Measurements from ENCODE around the gene AK5. TPM values are rescaled to one million over a fixed set of nuclear protein-coding genes. Genes with fewer than 3 reads are reported as not detected.

AK5 gene
- total RNA-seq, 1 donor from 2014 or later = not detected

DNA sequence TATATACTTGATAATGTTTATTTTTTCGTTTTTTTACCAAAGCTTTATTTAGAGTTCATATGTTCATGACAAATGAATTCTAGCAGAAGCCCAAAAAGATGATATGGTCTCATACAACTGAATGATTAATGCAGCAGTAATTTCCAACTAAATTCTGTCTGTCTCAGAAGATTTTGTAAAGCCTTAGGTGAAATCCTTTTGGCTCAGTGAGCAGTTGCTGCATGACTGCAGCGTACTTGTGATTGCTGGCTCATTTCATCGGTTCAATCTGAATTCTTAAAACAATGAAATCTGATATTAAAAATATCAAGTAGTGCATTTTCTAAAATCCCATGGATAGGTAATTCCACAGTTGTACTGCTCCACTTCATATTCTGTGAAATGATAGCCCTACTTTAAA lies 73.2 kb downstream of the AK5 start:
- no peak for DNase-seq (ENCODE audit: low spot score)
- Mint-ChIP-seq H3K4me3 (ENCODE audit: unreplicated experiment) (no peak overlapping the region), H3K4me1 (ENCODE audit: unreplicated experiment) (peaks cover under 1% of the 10 kb centered on the region), H3K36me3 (ENCODE audit: low read depth, unreplicated experiment) (no peaks in the 10 kb centered on the region), H3K27ac (ENCODE audit: unreplicated experiment) (no peak overlapping the region), H3K27me3 (ENCODE audit: unreplicated experiment) (no peaks in the 10 kb centered on the region), H3K9me3 (ENCODE audit: unreplicated experiment) (no peaks in the 10 kb centered on the region)
- TF ChIP-seq, protein P1, sequence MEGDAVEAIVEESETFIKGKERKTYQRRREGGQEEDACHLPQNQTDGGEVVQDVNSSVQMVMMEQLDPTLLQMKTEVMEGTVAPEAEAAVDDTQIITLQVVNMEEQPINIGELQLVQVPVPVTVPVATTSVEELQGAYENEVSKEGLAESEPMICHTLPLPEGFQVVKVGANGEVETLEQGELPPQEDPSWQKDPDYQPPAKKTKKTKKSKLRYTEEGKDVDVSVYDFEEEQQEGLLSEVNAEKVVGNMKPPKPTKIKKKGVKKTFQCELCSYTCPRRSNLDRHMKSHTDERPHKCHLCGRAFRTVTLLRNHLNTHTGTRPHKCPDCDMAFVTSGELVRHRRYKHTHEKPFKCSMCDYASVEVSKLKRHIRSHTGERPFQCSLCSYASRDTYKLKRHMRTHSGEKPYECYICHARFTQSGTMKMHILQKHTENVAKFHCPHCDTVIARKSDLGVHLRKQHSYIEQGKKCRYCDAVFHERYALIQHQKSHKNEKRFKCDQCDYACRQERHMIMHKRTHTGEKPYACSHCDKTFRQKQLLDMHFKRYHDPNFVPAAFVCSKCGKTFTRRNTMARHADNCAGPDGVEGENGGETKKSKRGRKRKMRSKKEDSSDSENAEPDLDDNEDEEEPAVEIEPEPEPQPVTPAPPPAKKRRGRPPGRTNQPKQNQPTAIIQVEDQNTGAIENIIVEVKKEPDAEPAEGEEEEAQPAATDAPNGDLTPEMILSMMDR (IDR thresholded peaks at IDR 0.05; ENCODE audit: unreplicated experiment) = no peak

DNA sequence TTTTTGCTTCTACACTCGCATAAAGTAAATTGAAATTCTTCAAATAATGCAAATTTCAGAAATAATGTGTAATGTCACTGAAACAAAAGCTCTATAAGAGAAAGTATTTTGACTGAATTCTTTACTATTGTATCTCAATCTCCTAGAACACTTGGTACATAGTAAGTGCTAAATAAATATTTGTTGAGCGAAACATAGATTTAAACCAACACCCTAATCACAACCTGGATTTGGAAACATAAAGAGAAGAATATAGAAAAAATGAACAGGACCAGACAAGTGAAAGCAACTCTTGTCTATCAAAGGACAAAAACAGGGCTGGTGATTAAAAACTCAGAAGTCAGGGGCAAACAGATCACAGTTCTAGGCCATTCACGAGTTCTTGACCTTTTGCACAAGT lies 74.3 kb downstream of the AK5 start:
- Mint-ChIP-seq H3K27ac (ENCODE audit: unreplicated experiment) (no peak overlapping the region), H3K4me1 (ENCODE audit: unreplicated experiment) (no peaks in the 10 kb centered on the region), H3K4me3 (ENCODE audit: unreplicated experiment) (no peak overlapping the region), H3K27me3 (ENCODE audit: unreplicated experiment) (no peaks in the 10 kb centered on the region), H3K9me3 (ENCODE audit: unreplicated experiment) (no peaks in the 10 kb centered on the region), H3K36me3 (ENCODE audit: low read depth, unreplicated experiment) (no peaks in the 10 kb centered on the region)
- no peak for DNase-seq (ENCODE audit: low spot score)
- TF ChIP-seq, protein P1 (IDR thresholded peaks at IDR 0.05; ENCODE audit: unreplicated experiment) = no peak

DNA sequence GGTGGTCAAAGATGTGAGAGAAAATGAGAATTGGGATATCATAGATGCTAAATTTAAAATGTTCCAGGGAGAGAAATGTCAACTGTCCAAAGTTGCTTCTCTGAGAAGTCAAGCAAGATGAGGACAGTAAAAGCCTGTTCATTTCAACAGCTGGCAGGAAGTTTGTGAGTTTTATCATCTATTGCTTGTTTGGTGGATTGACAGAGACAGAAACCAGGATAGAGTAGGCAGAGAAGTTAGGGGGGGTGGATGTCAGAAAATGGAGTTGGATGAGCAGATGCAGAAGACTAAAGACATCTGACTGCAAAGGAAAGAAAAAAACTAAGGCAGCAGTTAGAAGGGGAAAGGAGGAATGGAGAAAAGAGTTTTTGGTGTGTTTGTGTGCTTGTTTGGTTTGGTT lies 78.4 kb downstream of the AK5 start:
- H3K4me1 Mint-ChIP-seq (ENCODE audit: unreplicated experiment) = no peaks in the 10 kb centered on the region
- H3K27ac Mint-ChIP-seq (ENCODE audit: unreplicated experiment) = no peak overlapping the region
- TF ChIP-seq, protein P1 (IDR thresholded peaks at IDR 0.05; ENCODE audit: unreplicated experiment) = no peak
- no peaks in the 10 kb centered on the region for H3K36me3 Mint-ChIP-seq (ENCODE audit: low read depth, unreplicated experiment)
- H3K27me3 Mint-ChIP-seq (ENCODE audit: unreplicated experiment) = no peaks in the 10 kb centered on the region
- DNase-seq (ENCODE audit: low spot score) = no peak
- H3K4me3 Mint-ChIP-seq (ENCODE audit: unreplicated experiment) = no peak overlapping the region
- no peaks in the 10 kb centered on the region for H3K9me3 Mint-ChIP-seq (ENCODE audit: unreplicated experiment)

DNA sequence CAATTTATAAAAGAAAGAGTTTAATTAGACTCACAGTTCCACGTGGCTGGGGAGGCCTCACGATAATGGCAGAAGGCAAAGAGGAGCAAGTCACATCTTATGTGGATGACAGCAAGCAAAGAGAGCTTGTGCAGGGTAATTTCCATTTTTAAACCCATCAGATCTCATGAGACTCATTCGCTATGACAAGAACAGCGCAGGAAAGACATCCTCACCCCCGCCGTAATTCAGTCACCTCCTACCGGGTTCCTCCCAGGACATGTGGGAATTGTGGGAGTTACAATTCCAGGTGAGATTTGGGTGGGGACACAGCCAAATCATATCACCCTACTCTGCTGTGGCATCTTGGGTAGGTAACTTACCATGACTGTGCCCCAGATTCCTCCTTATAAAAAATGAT lies 79.8 kb downstream of the AK5 start:
- no peak for DNase-seq (ENCODE audit: low spot score)
- Mint-ChIP-seq H3K4me3 (ENCODE audit: unreplicated experiment) (no peak overlapping the region), H3K4me1 (ENCODE audit: unreplicated experiment) (no peaks in the 10 kb centered on the region), H3K27ac (ENCODE audit: unreplicated experiment) (no peak overlapping the region), H3K27me3 (ENCODE audit: unreplicated experiment) (no peaks in the 10 kb centered on the region), H3K36me3 (ENCODE audit: low read depth, unreplicated experiment) (no peaks in the 10 kb centered on the region), H3K9me3 (ENCODE audit: unreplicated experiment) (no peaks in the 10 kb centered on the region)
- TF ChIP-seq, protein P1 (IDR thresholded peaks at IDR 0.05; ENCODE audit: unreplicated experiment) = no peak

DNA sequence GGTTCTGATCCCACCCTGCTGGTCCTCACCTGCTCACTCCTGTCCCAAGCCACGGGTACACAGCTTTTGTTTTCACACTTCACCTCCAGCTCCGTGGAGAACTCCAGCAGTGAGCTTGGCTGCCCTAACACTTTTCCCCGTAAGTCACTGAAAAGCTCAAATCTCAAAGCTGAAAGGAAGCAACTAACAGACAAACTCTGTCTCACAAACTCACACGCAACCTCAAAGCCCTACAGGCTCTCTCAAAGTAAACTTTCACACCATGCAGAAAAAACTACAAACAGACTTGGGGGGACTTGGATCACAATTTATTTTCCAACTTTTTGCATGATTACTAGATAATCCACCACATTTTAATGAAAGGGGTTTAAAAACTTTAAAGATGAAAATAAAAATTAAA lies 88.3 kb downstream of the AK5 start:
- no peak overlapping the region for H3K27ac Mint-ChIP-seq (ENCODE audit: unreplicated experiment)
- no peaks in the 10 kb centered on the region for H3K36me3 Mint-ChIP-seq (ENCODE audit: low read depth, unreplicated experiment)
- no peaks in the 10 kb centered on the region for H3K9me3 Mint-ChIP-seq (ENCODE audit: unreplicated experiment)
- no peaks in the 10 kb centered on the region for H3K27me3 Mint-ChIP-seq (ENCODE audit: unreplicated experiment)
- H3K4me3 Mint-ChIP-seq (ENCODE audit: unreplicated experiment) = no peak overlapping the region
- no peak for DNase-seq (ENCODE audit: low spot score)
- H3K4me1 Mint-ChIP-seq (ENCODE audit: unreplicated experiment) = no peaks in the 10 kb centered on the region
- TF ChIP-seq, protein P1 (IDR thresholded peaks at IDR 0.05; ENCODE audit: unreplicated experiment) = no peak

Data from endothelial cell (in vitro differentiated cells).